Vagina (tissue), 2 donors: ENCODE data around the gene CHPT1.

Experiments
- CTCF ChIP-seq, 3 experiments: fragments of 450-650 bp in 2 of 3; fragments of 200-600 bp in 1 of 3; sonication (generic) in 1 of 3; IDR thresholded peaks; one replicate each; pipeline ENCODE4 v1.5.1; 2017 to 2019; ENCODE audit warnings: antibody characterized with exemption in 3 of 3, mild to moderate bottlenecking in 2 of 3, moderate library complexity in 2 of 3
- POLR2A ChIP-seq, 2 donors: fragments of 450-650 bp; IDR thresholded peaks; one replicate each; pipeline ENCODE4 v1.6.1; 2017; ENCODE audit warnings: antibody characterized with exemption in 2 of 2, mild to moderate bottlenecking in 2 of 2, moderate library complexity in 2 of 2

GRCh38 chr12:101732318-101732717 lies 34.9 kb downstream of the CHPT1 start:
- TF ChIP-seq CTCF (IDR thresholded peaks at IDR 0.05) (no peak), POLR2A (IDR thresholded peaks at IDR 0.05) (no peak)
